ENCODE data around the gene RND3. TPM values are rescaled to one million over a fixed set of nuclear protein-coding genes. Genes with fewer than 3 reads are reported as not detected.

The RND3 gene
- total RNA-seq, 1 donor from 2014 or later: 222 TPM

DNA sequence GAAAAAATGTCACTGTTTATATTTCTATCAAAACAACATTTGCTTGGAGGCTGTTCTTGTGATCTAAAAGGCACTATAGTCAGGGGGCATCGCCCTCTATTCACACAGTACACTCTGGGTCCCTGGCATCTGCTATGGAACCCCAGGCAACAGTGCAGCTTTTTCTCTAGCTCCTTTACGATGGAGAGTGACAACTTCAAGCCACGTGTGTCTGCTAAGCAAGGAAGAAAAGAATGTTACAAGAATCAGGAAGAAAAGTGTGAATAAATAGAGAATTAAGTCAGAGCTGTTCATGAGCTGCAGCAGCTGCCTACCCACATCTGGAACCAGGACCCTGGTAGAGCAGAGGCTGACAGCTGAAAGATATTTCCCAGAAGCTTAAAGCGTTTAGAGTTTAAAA, 11.2 kb downstream of the RND3 start:
- DNase-seq (ENCODE audit: low spot score): peak; percentile 78

DNA sequence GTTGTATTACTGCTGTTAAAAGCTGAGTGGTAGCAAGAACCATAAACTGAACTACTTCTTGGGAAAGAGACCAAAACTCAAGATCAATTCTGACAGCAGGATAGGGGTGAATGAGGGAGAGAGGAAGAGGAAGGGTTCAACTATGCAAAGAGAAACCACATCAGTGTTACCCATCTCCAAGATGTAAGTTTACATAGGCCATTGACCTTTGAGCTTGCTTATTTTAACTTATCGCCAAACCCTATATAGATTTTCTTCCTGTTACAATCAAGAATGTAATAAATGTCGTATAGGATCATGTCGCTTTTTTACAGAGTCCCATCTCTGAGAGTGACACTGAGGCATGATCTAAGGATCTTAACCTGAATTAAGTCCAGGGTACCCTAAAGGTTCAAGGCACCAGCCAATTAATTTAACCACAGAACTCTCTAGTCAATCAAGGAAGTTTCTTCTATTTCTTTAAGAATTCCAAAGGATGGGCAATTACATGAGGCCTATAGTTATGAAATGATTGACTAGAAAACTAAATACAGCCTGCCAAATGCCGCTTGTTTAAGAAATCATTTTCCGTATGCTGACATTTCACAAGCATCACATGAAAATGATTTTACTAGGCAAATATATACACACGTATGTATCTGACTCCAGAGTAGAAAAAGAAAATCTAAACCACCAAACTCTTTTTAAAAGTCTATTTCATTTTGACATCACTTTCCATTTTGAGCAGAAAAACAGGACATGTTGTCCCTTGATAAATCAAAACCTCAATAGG, 11.8 kb downstream of the RND3 start:
- no peak for DNase-seq (ENCODE audit: low spot score)

DNA sequence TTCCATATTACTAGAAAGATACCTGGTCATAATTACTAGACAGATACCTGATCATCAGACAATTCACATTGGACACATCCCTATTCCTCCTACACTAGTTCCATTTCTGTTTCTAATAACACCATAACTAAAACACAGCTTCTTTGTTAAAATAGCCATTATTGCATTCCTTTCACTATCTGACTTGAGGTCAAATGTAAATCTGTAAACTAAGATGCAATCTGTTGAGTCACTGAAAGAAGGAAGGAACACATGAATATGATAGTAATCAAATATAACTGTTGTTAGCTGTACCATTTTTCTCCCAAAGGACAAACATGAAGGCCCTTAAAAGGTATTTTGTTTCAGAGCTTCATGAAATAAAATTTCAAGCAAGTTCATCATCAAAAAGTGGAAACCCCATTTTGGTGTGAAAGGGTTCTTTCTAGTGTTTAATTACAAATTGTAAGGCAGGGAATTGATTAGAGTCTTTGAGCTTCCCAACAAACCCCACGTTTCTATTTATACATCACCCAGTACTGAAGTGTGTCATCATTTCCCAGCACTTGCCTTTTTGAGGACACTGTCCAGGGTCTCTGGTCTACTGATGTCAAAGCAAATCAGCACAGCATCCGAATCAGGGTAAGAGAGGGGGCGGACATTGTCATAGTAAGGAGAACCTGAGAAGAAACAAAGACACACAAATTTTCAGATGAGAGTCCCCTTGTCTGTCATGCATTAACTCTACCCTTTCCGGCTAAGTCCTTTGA, 13.0 kb downstream of the RND3 start:
- no peak for DNase-seq (ENCODE audit: low spot score)

DNA sequence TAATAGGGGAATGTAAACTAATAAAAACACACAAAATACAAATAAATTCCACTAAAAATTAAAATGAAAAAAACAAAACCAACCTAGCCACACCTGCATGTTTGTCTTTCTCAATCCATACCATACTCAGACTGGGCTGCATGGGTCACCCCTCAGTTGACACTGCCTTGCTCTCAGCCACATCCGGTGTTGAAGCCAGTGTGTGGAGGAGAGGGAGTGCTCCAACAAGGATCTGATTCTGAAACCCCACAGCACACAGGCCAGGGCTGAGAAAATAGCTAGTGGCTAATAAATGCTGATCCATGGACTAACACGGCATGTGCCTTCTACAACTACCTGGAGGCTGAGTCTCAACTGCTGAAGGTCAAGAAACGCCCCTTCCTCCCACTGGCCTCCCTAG, 13.7 kb downstream of the RND3 start:
- DNase-seq (ENCODE audit: low spot score): no peak

DNA sequence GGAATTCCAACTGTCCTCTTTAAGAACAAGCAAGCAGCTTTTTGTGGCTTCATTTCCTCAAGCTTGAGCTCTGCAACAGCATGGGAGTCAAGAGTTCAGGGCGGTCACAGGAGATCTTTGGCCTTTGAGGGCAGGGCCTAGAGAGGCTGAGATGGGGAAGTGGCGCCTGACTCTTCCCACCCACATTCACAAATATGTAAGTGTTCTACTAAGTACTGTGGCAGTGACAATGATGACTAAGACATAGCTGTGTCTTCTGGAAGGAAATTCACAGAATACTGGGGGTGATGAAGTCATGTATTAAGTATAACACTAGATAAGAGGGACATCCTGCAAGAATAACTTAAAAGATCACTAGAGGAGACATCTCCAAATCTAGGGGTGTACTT, 15.0 kb downstream of the RND3 start:
- DNase-seq (ENCODE audit: low spot score): no peak

DNA sequence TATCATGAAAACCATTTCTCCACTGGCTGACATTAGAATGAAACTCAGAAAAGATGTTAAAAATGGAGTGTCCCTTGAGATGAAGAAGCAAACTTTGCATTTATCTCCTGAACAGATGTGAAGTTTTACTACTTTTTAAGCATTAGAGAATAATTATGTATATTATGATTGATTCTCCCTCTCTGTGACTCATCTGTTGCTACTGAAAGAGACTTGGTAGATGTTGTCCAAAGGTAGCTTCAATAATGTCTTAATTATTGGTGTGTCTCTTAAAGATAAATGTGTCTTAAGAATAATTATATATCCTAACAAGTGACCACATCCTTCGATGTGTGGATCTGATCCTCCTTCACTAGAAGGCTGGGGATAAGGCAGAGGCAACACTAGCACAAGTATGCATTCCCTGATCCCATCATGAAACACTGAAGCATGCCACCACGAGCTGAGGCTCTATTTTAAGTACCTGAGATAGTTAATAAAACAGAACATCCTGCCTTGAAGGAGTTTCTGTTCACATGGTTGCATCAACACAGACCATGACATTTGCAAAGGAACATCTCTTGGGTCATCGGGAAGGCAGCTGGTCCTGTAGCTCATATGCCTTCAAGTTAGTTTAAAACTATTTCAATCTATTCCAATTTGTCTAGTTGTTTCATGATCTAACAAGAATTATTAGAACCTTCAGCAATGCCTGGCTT, 15.5 kb downstream of the RND3 start:
- DNase-seq (ENCODE audit: low spot score): no peak

DNA sequence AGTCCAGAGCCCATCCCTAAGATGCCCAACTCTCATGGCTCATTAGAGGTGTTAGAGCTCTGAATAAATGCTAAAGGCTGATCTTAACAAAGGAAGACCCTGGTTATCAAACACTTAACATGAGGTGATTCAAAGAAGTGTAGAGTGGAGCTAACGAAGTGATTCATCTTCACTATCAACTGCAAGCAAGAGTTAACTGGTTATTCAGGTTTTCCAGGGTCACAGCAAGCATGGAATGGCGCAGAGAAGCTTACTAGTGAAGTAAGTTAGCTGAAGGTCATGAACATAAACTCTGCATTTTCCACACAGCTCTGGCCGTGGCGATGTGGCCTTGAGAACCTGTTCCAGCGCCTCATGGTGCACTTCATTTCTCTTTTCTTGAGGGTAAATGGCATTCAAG, 17.0 kb downstream of the RND3 start:
- DNase-seq (ENCODE audit: low spot score): no peak

DNA sequence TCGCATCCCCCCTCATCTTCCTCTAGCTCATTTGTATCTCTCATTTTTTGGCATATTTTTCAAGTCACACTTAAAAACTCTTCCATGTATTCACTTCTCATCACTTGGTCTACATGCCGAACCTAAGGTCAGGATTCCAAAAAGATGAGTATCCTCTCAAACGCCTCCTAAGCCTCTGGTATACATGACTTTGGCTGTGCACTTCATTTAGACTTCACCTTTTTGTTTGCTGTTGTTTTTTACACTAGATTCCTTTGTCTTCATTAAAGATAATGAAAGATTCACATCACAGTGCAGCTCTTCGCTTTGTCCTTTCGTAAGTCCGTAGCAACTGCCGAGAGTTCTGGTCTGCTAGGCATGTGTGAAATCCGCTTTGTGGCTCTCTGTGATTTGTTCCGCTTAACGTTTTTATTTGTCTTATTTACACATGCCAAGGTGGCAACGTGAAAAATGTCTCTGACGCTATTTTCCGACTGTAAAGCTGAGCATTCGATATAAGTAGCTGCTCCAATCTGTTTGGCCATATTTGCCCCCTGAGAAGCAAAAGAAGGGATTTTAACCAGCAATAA, 17.7 kb downstream of the RND3 start:
- DNase-seq (ENCODE audit: low spot score): no peak

DNA sequence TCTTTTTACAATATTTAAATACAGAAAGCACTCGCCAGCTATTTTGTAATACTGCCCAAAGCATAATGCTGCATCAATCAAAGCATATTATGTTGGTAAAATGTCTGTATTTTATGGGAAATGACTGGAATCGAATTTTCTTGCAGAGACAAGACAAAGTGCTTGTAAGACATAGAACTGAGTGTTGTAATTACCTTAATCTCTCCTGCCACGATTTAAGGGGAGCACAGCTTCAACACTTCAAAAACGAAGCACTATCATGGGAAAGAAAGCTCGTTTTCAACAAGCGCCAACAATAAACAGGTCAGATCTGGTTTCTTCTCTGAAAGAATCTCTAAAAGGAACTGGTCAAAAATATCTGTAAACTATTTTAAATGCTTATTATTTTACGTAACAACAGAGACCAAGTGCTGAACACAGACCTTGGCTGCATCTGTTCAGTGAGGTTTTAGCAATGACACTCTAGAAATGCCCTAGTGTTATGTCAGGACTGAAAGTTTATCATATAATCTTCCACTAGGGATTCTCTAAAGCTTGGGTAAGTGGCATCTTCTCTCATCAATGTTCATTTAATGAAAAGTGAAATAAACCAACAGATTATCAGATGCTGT, 19.0 kb downstream of the RND3 start:
- no peak for DNase-seq (ENCODE audit: low spot score)

DNA sequence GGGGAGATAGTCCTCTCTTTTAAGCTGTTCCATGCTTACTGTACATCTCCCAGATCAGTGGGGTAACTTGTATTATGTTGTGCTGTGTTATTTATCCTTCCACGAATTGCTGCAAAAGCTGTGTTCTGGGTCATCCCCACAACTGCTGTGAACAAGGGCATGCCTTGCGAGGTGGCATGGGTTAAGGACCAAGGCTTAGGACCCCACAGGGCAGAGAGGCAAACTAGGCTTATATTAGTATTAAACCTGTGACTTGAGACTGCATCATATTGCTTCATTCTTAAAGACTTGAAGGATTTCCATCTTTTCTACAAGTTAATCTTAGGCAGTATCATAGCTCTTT, 19.9 kb downstream of the RND3 start:
- no peak for DNase-seq (ENCODE audit: low spot score)

DNA sequence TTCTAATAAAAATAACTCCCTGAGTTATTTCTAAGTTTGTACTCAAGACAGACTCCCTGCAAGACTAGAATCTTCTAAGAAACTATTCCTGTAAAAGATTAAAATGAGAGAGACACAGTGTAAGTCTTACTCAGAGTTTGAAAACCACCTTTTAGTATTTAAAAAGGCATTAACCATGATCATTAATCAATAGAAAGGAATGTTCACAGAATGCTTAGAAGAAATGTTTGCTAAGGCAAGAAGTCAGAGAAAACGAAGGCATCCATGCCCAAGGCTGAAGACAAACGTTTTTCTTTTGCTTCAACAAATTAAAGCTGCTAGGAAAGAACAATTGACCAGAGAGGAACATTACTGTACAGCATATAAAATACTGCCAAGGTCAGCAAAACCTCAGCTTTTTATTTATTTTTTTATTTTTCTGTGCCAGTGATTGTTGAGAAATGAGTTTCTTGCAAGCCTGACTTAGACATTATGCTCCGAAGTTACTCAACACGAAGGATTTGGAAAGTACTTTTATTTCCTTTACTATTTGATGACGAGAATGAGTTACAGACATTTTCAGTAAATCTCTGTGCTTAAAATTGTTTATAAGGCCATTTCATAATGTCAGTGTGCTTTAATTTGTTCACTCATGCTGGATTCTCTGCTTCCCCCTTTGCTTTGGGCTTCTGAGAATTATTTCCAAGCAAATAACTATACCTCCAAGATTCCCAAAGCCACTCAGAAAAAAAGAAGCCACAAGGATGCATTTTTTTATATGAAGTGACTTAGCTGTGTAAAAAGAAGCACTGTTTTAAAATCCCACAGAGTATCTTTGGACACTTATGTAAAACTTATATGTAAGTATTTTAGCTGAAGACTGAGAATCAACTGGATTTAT, 20.5 kb downstream of the RND3 start:
- DNase-seq (ENCODE audit: low spot score): peak; percentile 93

DNA sequence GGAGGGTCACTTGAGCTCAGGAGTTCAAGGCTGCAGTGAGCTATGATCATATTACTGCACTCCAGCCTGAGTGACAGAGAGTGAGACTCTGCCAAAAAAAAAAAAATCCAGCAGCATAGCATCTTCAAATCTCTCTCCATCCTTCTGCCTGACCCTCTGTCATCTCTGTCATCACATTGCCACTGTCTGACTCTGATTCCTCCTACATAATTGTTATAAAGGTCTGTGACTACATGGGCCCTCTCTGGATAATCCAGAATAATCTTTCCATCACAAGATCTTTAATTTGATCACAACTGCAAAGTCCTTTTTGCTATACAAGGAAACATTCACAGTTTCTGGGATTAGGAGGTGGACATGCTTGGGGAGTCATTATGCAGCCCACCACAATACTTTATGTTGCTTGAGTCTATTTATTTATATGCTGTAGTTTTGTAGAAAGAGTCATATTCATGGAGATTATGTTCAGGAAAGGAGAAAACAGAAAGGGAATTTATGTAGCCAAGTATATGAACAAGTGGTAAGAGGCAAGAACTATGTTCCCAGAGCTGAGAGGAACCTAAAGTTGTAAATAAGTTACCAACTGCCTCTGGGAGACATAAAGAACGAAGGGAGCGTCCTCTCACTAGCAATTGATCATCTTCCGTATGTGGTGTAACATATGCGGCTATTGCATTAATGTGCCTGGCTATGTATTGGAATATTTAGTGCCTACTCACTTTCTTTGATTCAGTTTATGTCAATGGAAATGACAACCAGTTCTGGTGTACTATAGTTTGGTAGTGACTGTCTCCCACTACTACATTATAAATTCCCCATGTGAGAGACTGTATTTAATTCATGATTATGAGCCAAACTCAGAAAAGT, 21.5 kb downstream of the RND3 start:
- no peak for DNase-seq (ENCODE audit: low spot score)

DNA sequence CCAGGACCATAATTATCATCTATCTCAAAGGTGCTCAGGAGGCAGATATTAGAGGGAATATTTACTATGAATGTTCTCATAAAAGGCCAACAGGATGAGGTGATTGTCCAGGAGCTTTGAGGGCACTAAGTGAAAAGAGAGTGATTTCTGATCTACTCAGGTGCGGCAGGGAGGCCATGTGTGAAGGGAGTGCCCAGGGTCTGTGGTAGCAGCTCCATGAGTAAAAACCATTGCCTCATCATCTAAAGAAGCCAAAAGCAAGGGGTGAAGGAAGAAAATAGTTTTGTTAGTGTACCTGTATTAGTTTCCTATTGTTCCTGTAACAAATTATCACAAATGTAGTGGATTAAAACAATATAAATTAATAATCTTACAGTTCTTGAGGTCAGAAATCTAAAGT, 22.5 kb downstream of the RND3 start:
- no peak for DNase-seq (ENCODE audit: low spot score)

DNA sequence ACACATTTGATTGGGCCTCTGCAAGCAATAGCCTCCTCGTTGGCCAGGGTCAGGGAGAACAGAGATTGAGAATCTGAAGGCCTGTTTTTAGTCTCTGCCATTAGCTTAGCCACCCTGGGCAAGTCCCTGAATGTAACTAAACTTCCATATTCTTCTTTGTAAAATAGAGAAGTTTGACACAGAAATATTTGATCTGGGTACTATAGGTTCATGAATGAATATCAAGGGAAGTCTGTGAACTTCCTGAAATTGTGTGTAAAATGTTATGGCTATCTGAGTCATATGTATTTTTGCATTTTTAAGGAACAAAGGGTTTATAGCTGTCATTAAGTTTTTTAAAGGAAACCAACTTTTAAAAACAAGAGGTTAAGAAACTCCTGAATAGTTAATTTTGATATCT, 23.2 kb downstream of the RND3 start:
- DNase-seq (ENCODE audit: low spot score): no peak

DNA sequence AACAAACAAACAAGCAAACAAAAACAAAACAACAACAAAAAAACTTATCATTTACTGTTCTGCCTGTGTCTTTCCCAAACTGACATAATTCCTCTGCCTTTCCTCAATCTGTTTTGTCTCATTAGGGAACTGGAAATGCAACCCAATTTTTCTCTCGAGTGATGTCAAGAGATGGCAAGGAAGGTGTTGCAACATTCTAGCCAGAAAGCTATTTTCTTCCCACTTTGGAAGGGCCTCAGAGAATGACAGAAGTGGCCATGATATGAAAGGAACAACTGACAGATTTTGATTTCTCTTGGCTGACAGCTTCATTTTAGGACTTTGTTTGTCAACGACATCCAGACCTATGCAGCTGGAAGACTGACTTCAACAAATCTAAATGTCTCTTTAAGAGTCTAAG, 24.7 kb downstream of the RND3 start:
- DNase-seq (ENCODE audit: low spot score): no peak

DNA sequence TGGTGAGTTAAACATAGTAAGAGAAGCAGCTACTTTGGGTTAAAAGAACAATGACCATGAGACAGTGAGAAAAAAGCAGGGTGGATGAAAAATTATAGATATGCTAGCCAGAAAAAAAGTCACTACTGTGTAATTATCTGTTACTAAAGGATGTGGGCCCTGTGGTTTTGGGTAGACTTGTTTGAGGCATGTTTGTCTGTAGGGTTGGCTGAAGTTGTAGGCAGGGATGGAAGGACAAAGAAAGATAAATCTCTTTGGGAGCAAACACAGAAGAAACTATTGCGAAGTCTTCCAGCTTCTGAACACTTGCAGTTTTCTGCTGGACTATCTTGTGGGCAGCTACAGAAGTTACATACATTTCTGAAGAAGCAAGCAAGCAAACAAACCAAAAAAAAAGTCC, 28.2 kb downstream of the RND3 start:
- DNase-seq (ENCODE audit: low spot score): no peak

DNA sequence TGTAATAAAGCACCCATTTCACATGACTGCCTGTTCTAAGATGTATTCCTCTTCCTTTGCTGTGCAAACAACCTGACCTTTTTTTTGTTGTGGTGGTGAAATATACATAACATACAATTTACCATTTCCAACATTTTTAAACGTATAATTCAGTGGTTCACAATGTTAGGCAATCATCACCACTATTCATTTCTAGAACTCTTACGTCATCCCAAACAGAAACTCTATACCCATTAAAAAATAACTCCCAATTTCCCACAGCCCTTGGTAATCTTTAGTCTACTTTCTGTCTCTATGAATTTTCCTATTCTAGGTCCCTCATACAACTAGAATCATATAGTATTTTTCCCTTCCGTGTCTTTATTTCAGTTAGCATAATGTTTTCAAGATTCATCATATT, 36.7 kb downstream of the RND3 start:
- DNase-seq (ENCODE audit: low spot score): no peak

DNA sequence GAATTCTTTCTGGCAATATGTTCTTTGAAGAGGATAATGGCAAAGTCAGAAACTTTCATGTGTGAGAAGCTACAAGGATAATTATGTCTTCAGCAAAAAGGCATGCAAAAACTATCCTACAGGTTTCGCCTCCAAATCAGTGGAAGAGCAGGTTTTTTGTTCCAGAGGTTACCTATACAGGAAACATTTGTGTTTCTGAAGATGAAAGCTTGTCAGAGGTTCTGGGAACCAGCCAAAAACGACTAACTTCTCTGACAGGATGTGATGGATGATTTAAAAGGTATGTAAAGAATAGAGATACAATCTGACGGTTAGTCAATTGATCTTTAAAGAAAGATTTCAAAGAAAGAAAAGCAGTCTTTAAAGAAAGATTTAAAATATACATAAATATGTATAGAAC, 37.6 kb downstream of the RND3 start:
- peak; percentile 75 for DNase-seq (ENCODE audit: low spot score)

DNA sequence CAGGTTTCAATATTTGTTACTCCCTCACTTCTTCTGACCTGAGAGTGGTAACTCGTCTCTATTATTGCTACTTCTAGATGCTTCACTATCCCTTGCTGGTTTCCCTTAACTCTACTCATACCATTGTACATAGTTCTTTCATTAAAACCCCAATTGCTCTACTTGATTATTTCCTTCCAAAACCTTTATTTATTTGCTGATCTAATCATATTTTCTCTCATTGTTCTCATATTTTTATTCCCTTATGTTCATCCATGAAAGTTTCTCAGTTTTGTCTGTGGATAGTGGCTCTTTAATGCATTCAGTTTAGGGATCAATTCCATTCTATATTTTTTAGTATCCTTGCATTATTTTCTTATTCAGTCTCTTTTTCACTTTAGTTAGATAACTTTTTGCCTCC, 42.1 kb downstream of the RND3 start:
- no peak for DNase-seq (ENCODE audit: low spot score)

DNA sequence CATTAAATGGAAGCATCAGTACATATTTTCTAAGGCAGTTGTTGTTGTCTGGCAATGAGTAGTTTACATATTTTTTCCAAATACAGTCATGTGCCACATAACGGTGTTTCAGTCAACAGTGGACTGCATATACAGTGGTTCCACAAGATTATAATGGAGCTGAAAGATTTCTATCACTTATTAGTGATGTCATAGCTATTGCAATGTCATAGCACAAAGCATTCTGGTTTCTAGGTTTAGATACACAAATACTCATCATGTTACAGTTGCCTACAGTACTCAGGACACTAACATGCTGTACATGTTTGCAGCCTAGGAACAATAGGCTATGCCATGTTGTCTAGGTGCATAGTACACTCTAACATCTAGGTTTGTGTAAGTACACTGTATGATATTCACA, 45.0 kb downstream of the RND3 start:
- DNase-seq (ENCODE audit: low spot score): no peak

Measured in umbilical cord (tissue), 2 donors.